Hindlimb muscle (tissue), 1 donor: Measurements from ENCODE around the gene BFSP2. TPM values are rescaled to one million over a fixed set of nuclear protein-coding genes. Genes with fewer than 3 reads are reported as not detected.

Experiments
- DNase-seq: peaks from one replicate; pipeline ENCODE4 v3.0.0-alpha.2; 2013
- polyA plus RNA-seq: library from polyadenylated mRNA; unstranded; fragments of 120-200 nt; gene quantifications from one replicate; pipeline ENCODE4 v1.2.1, GENCODE V29; 2013; ENCODE audit not compliant: insufficient read length

Gene BFSP2, protein sequence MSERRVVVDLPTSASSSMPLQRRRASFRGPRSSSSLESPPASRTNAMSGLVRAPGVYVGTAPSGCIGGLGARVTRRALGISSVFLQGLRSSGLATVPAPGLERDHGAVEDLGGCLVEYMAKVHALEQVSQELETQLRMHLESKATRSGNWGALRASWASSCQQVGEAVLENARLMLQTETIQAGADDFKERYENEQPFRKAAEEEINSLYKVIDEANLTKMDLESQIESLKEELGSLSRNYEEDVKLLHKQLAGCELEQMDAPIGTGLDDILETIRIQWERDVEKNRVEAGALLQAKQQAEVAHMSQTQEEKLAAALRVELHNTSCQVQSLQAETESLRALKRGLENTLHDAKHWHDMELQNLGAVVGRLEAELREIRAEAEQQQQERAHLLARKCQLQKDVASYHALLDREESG
- polyA plus RNA-seq = not detected

- no peak for DNase-seq
These were observed at the start of gene BFSP2 for GRCh38 chr3:133400006-133400515. Gene BFSP2, plus strand, starts transcription at chr3:133400056. Its CDS starts 28 bp downstream, at chr3:133400084.

DNA sequence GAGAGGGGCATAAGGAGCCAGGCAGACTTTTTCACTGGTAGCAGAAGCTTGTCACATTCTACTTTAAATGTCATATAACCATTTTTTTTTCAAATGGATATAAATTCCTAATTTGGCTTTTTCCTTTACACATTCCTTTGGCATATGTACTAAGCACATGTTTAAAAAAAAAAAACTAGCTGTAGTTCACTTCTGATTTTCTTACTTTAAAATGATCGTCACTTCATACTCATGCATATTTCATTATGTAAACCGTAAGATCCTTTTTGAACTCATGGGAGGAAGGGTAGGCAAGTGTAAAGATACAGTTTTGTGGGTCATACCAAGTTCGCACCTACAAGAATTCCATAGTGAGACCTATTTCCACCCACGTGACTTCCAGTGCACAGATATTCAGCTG is 45.1 kb upstream of the BFSP2 start:
- DNase-seq = no peak

GRCh38 chr3:133360476-133360875 is 39.4 kb upstream of the BFSP2 start:
- no peak for DNase-seq

DNA sequence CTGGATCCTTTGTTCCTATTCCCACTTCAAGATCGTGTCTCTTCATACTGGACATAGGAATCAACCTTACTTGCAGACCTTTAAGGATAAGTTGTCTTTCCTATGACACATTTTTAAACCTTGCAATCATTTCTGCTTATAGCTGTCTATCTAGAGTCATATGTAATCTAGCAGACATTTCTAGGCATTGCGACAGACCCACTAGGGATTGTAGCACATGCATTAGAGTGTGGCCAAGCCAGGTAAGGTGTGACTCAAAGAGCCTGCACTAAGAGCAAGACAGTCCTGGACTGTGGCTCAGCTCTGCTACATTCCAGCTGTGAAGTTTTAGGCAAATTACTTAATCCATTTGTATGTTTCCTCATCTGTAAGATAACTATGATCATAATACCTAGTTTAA is 38.8 kb upstream of the BFSP2 start:
- DNase-seq = no peak

- DNase-seq = no peak
These were observed 38.4 kb upstream of the BFSP2 start for GRCh38 chr3:133361435-133361834.

- no peak for DNase-seq
These were observed 37.3 kb upstream of the BFSP2 start for GRCh38 chr3:133362539-133362938.

GRCh38 chr3:133364704-133365103 is 35.2 kb upstream of the BFSP2 start:
- DNase-seq = no peak

DNA sequence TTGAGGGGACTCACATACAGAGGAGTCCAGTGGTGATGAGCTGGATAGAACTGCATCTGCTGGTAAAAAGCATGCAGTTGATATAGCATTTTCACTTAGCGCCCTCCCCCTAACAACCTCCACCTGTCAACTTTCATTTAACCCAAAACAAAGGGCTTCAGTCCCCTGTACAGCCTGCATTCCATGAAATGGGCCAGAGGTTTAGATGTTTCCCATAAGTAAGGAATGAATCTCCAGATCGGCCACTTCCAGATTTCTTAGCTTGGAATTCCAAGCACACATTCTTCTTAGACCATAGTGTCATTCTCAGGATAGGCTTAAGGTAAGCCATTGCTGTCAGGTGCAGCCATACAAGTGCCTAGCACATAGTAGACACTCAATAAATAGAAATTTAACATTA is 32.9 kb upstream of the BFSP2 start:
- no peak for DNase-seq

DNA sequence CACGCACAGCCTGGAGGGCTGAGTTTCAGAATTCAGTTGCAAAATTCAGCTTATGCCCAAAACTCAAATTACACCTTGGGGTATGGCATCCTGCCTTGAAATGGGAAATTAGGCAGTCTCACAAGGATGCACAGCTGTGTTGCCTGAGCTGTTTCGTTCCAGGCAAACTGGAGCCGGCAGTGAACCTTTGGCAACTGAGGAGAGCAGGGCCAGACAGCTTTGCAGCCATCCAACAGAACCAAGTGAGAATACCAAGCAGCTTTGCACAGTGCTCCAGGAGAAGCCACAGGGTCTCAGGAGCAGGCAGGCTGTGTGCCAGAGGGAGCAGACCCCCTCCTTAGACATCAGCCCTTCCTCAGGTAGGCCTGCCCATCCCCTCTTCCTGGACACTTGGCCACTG is 32.5 kb upstream of the BFSP2 start:
- DNase-seq = no peak

GRCh38 chr3:133367956-133368355 is 31.9 kb upstream of the BFSP2 start:
- no peak for DNase-seq

- no peak for DNase-seq
These were observed 31.3 kb upstream of the BFSP2 start for GRCh38 chr3:133368371-133369067.

- DNase-seq = no peak
These were observed 30.8 kb upstream of the BFSP2 start for GRCh38 chr3:133369068-133369440.

GRCh38 chr3:133371181-133371580 is 28.7 kb upstream of the BFSP2 start:
- no peak for DNase-seq

GRCh38 chr3:133371676-133372075 is 28.2 kb upstream of the BFSP2 start:
- no peak for DNase-seq

- no peak for DNase-seq
These were observed 25.0 kb upstream of the BFSP2 start for GRCh38 chr3:133374708-133375402.

DNA sequence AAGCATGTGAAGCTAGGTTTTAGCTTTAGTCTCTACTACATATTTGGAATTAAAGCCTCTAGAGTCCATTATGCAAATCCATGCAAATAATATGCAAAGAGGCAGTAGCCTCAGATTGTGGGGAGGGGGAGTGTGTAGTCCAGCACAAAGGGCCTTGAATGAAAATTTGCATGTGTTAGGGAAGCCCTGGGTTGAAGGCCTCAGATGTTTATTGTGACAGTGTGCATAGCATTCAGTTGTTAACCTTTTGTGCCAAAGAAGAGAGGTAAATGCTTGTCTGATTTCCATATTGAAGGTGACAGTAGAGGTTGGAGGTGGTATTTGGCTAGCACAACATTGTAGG is 24.5 kb upstream of the BFSP2 start:
- no peak for DNase-seq

- no peak for DNase-seq
These were observed 23.0 kb upstream of the BFSP2 start for GRCh38 chr3:133376810-133377209.

DNA sequence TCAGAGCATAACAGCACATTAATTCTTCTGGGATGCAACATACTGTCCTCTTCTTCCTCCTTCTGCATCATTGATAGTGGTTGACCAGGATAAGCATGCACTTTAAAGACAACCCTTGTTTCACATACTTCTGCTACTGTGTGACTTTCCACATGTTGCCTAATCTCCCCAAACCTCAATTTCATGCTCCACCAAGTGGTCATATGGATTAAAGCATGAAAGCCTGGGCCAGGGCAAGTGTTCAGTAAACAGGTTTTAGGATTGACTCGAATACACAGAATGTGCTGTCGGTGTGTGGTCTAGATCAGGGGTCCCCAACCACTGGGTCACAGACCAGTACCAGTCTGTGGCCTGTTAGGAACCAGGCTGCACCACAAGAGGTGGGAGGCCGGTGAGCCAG is 22.5 kb upstream of the BFSP2 start:
- DNase-seq = peak; percentile 29

DNA sequence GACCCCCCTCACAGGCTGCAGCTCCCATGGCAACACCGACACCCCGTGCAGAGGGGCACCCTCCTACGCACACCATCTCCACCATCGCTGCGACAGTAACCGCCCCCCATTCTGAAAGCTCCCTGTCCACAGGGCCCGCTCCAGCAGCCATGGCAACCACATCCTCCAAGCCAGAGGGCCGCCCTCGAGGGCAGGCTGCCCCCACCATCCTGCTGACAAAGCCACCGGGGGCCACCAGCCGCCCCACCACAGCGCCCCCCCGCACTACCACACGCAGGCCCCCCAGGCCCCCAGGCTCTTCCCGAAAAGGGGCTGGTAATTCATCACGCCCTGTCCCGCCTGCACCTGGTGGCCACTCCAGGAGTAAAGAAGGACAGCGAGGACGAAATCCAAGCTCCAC is 19.9 kb upstream of the BFSP2 start:
- no peak for DNase-seq

DNA sequence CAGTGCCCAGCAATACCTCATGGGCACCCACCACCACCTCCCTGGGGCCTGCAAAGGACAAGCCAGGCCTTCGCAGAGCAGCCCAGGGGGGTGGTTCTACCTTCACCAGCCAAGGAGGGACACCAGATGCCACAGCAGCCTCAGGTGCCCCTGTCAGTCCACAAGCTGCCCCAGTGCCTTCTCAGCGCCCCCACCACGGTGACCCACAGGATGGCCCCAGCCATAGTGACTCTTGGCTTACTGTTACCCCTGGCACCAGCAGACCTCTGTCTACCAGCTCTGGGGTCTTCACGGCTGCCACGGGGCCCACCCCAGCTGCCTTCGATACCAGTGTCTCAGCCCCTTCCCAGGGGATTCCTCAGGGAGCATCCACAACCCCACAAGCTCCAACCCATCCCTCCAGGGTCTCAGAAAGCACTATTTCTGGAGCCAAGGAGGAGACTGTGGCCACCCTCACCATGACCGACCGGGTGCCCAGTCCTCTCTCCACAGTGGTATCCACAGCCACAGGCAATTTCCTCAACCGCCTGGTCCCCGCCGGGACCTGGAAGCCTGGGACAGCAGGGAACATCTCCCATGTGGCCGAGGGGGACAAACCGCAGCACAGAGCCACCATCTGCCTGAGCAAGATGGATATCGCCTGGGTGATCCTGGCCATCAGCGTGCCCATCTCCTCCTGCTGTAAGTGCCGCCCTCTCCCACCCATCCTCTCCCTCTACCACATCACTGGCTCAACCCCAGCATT is 19.2 kb upstream of the BFSP2 start:
- no peak for DNase-seq

DNA sequence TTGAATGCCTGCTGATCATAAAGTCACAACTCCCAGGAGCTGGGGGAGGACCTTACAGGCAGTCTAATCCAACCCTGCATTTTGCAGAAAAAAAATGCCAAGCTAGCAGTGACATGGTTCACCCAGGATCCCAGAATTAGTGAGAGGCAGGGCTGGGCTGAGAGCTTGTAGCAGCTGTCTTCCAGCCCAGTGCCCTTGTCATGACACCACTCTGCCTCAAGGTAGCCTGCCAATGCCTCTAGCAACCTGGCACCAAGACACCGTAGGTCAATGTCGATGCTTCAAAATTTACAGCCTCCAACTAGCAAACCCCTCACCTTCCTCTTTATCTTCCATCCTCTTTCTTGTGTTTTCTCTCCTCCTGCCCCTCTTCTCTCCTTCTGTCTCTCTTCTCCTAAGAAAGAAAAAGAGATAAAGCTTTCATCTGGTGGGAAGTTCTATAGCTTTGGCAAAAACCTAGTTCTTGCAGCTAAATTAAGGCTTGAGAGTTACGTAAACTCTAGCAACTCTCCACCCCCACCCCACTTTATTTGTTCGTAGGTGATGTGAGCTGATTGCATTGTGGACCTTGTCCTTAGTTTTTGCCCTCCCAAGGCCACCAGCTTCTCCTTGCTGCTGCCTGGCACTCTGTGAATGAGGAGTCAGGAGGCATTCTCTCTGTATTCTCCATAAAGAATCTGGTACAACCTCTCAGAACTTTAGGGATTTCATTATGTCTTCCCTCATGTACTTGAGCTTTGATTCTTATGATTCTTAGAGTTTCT is 18.3 kb upstream of the BFSP2 start:
- no peak for DNase-seq

GRCh38 chr3:133383175-133383574 is 16.7 kb upstream of the BFSP2 start:
- DNase-seq = no peak
